NB4 (cell line): ENCODE data around the gene CLEC10A.

Experiments used
- DNase-seq: peaks from one replicate; pipeline ENCODE4 v3.0.0; 2010; ENCODE audit warnings: low read depth
- H3K4me3 ChIP-seq: one replicate; pipeline ENCODE4 v1.5.1; 2011; ENCODE audit warnings: mild to moderate bottlenecking, low read depth, low read length, moderate library complexity
- MAX ChIP-seq: IDR thresholded peaks from 2 replicates; pipeline ENCODE4 v1.6.1; 2011; ENCODE audit warnings: low read depth, low read length
- MYC ChIP-seq: IDR thresholded peaks from 2 replicates; pipeline ENCODE4 v1.6.1; 2011; ENCODE audit warnings: low read depth, low read length

Gene CLEC10A

GRCh38 chr17:7025245-7025644, 54.8 kb downstream of the CLEC10A start:
- TF ChIP-seq MAX (no peak), MYC (no peak)
- DNase-seq = no peak
- H3K4me3 ChIP-seq = no peak overlapping the region
